GM19240 (cell line): ENCODE results near the gene HRCT1.
A peak's percentile ranks its signal among the peaks of the same experiment; 100 is the strongest.
"Not testable (repeated sequence)": the region's sequence is repeated elsewhere in the genome, so short reads cannot be mapped to it uniquely, and the experiment has no call there.

Experiments
- DNase-seq: peaks from one replicate; pipeline ENCODE4 v3.0.0; 2011; ENCODE audit warnings: low spot score; ENCODE audit not compliant: insufficient read length

Gene HRCT1

GRCh38 chr9:35896570-35896969, 9.4 kb upstream of the HRCT1 start:
- no peak for DNase-seq

- DNase-seq: not testable (repeated sequence)
These were observed 8.5 kb upstream of the HRCT1 start for GRCh38 chr9:35897376-35898099.

GRCh38 chr9:35898337-35898736, 7.7 kb upstream of the HRCT1 start:
- DNase-seq: no peak

DNA sequence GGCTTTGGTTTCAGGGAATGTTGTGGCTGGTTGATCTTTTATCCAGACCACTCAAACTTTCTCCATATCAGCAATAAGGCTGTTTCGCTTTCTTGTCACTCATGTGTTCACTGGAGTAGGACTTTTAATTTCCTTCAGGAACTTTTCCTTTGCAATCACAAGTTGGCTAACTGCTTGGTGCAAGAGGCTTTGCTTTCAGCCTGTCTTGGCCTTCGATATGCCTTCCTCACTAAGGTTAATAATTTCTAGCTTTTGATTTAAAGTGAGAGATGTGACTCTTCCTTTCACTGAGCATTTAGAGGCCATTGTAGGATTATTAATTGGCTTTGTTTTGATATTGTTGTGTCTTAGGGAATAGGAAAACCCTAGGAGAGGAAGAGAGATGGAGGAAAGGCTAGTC, 7.0 kb upstream of the HRCT1 start:
- DNase-seq: no peak

GRCh38 chr9:35903049-35903448, 3.0 kb upstream of the HRCT1 start:
- peak; percentile 43 for DNase-seq

DNA sequence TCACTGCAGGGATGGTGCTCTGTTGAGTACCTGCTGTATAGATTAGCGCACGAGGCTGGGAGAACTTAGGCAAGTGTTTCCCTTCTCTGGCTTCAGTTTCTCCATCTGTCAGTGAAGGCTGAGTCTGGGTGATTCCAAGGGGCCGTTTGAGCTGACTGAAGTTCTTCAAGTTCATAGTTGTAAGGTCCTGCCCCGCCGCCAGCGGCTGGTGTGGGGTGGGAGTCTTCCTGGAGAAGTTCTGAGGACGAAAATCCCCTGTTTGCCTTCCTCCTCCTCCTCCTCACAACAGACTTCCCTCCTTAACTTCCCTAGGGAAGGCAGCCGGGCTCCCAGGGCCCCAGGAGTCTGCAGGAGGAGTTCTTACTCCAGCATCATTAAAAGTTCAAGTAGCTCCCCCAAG, 1.7 kb upstream of the HRCT1 start:
- no peak for DNase-seq

- DNase-seq: no peak
These were observed 786 bp upstream of the HRCT1 start for GRCh38 chr9:35905051-35905781.

DNA sequence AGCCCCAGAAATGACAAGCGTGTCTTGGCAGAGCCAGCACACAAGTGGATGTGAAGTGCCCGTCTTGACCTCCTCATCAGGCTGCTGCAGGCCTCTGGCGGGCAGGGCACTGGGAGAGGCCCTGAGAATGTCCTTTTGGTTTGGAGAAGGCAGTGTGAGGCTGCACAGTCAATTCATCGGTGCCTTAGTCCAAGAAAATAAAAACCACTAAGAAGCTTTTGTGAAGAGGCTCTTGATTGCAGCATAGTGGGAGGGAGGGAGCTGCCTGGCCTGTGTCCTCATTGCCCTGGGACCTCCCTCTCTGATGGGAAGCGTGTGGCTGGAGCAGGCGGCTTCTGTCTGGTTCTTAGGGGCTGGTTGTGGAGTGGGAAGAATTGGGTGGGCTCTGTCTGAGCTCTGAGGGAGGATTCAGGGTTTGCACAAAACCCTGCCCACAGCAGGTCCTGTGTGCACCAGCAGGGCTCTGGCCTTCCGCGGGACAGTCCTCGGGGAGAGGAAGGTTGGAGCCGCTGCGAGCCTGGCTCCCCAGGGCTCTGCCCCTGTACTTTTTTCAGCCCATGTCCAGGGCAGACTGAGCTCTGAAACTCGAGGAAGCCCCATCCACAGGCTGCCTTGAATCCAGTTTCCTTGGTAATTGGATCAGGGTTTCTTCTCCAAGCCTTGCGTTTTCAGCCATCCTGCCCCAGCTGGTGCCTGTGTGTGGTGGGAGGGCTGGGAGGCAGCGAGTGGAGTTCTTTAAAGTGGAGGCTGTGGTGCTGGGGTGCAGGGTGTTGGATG, 1.1 kb downstream of the HRCT1 start:
- DNase-seq: no peak

GRCh38 chr9:35907711-35908503, 1.9 kb downstream of the HRCT1 start:
- no peak for DNase-seq

DNA sequence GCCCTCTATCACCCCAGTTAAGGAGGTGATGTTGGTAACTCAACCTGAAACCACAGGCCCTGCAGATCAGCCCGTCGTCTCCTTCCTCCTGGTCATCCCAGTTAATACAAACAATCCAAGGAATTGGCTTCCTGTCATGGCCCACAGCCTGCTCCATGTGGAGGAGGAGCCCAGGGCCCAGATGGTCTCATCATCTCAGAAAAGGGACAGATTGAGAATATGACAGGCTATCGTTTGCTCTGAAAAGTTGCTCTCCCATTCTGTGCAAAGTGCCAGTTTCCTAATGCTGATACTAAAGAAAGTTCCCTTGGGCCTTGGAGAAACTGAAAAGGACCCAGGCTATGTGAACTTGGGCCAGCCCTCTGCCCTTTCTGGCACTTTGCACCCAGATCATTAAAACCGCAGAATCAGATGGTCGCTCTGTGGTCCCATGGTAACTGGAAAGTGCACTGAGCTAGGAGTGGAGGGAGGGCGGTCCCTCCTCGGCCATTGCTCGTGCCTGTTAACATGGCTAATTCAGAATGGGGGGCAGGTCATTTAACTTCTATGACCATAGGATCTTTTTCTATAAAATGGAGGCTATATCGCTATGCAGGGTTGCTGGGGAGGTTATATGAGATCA, 2.6 kb downstream of the HRCT1 start:
- no peak for DNase-seq

GRCh38 chr9:35909274-35909673, 3.3 kb downstream of the HRCT1 start, which contains the start of gene SPAAR:
Gene SPAAR (plus strand): TSS chr9:35909490. CDS start chr9:35910464, 974 bp downstream.
- DNase-seq: no peak

DNA sequence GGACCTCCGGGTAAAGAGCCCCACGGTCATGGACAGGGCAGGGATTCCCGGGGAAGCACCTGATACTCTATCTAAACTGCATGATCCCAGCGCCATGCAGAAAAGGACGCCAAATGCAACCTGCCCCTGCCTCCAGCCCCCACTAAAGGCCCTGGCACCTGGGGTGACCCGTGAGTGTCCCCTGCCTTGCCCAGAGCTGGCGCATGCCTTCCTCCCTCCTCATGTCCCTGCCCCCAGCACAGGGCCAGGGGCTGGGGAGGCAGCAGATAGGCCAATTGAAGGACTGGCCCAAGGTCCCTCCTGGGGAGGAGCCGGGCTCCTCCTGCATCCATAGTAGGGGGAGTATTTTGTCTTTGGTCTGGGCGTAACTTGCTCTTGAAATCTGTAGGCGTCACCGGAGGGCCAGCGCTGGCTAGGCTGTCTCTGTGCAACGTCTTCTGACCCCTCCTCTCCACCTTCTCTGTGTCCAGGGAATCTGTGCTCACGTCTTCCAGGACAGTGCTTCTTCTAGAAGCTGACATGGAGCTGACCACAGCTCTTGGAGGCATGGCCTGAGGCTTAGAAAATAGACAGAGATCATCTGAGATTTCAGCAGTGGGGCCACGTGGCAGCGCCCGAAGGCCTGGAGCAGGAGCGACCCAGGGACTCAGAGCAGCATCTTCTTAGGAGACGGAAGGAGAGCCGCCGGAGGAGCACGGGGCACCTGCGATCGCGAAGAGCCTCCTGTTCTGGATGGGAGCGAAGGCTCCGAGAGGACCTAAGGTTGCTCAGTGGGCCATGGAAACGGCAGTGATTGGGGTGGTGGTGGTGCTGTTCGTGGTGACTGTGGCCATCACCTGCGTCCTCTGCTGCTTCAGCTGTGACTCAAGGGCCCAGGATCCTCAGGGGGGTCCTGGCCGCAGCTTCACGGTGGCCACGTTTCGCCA, 3.9 kb downstream of the HRCT1 start:
- DNase-seq: no peak

- no peak for DNase-seq
These were observed 4.8 kb downstream of the HRCT1 start for GRCh38 chr9:35910613-35911359.

DNA sequence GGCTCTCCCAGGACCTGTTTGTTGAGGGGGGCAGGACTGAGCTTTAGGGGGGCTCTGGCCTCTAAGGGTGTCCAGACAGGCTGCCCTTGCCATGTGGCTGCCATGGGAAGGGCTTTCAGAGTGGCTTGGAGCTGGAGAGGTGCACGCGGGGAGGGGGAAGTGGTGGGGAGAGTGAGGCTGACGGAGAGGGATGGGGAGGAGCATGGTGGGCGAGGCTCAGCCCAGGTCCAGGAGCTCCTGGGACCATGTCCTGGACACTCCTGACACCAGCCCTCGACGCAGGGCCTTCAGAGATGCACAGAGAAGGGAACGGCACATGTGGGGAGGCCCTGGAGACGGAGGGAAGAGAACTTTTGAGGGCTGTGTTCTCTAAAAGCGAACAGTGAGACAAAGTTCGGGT, 5.7 kb downstream of the HRCT1 start:
- DNase-seq: no peak

DNA sequence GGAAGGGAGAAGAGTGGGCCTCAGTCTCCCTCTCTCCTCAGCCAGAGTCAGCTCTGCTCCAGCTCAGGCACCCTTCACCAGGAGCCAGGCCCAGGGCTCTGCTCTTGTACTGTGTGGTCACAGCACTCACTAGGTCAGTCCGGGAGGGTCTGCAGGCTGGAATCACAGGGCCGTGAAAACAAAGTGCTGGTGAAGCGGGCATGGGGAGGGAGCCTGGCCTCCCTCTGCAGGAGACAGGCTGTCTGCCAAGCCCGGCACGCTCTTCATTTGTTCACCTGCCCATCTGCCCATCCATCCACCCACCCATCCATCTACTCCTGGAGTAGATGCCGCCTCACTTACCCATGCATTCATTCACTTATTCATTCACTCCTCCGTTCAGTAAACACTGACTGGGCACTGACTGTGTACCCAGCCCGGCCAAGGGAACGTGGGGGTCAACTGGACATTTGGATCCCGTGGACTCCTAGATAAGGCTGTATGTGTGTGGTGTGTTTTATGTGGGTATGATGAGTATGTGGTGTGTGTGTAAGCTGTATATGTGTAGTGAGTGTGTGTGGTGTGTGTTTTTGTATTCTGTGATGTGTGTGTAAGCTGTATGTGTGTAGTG, 6.9 kb downstream of the HRCT1 start:
- no peak for DNase-seq

- DNase-seq: not testable (repeated sequence)
These were observed 7.4 kb downstream of the HRCT1 start for GRCh38 chr9:35913429-35913828.

DNA sequence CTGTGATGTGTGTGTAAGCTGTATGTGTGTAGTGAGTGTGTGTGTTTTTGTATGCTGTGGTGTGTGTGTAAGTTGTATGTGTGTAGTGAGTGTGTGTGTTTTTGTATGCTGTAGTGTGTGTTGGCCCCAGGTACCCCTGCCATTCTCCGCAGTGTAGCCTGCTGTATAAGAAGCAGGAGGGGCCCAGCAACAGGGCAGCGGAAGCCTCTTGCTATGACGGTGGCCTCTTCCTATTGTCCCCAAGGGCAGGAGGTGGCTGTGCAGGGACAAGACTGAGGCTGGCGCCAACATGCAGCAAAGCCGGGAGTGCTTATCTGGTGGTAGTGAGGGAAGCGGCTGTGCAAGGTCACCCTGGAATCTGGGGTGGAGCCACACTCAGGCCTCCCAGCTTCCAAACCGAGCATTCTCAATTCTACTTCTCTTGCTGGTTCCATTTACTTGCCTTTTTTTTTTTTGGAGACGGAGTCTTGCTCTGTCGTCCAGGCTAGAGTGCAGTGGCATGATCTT, 8.4 kb downstream of the HRCT1 start:
- DNase-seq: no peak

GRCh38 chr9:35915681-35916294, 9.8 kb downstream of the HRCT1 start:
- no peak for DNase-seq
